PC-3 (cell line): ENCODE results near the gene BBS12. TPM values are rescaled to one million over a fixed set of nuclear protein-coding genes. Genes with fewer than 3 reads are reported as not detected.
"Not testable (repeated sequence)": the region's sequence is repeated elsewhere in the genome, so short reads cannot be mapped to it uniquely, and the experiment has no call there.

Experiments
- ATAC-seq: fragments of 200-7000 bp; cut with Tn5 transposase; 2 replicates; pipeline ENCODE4 v1.9.1; 2020; ENCODE audit warnings: mild to moderate bottlenecking, moderate library complexity
- BruUV-seq: library from RNA; stranded (reverse); fragments of 400-500 nt; replicated peaks from 2 replicates; lab custom pipeline; 2021; lab: Mats Ljungman, UMichigan
- CTCF ChIA-PET: fragments of 300-600 bp; sonication (Branson Sonifier 250); formaldehyde crosslinking; loops from one replicate; lab custom pipeline; 2022; ENCODE audit warnings: antibody characterized with exemption; lab: Charles Lee
- POLR2A ChIA-PET: fragments of 300-600 bp; sonication (Branson Sonifier 250); formaldehyde crosslinking; loops from one replicate; lab custom pipeline; 2022; ENCODE audit warnings: antibody characterized with exemption; ENCODE audit not compliant: unreplicated experiment; lab: Charles Lee
- DNase-seq: peaks from one replicate; pipeline ENCODE4 v3.0.0-alpha.2; 2015
- H2AFZ ChIP-seq: fragments of 300-600 bp; sonication (generic); 2 replicates; pipeline ENCODE4 v1.6.0; 2016; ENCODE audit warnings: antibody characterized with exemption, low read length
- H3F3A ChIP-seq: fragments of 300-600 bp; sonication (generic); one replicate; pipeline ENCODE4 v1.6.0; 2017; ENCODE audit warnings: antibody characterized with exemption, low read length, control low read depth, mild to moderate bottlenecking; ENCODE audit not compliant: unreplicated experiment
- H3K27ac ChIP-seq: fragments of 300-600 bp; sonication (generic); 2 replicates; pipeline ENCODE4 v1.5.1; 2016; ENCODE audit warnings: mild to moderate bottlenecking, low read length
- H3K27me3 ChIP-seq: fragments of 300-600 bp; sonication (generic); 2 replicates; pipeline ENCODE4 v1.6.1; 2016; ENCODE audit warnings: low read length, mixed read lengths
- H3K36me3 ChIP-seq: fragments of 300-600 bp; sonication (generic); 2 replicates; pipeline ENCODE4 v1.6.1; 2016; ENCODE audit warnings: low read depth, mixed run types, low read length, mixed read lengths
- H3K4me1 ChIP-seq: fragments of 300-600 bp; sonication (generic); 2 replicates; pipeline ENCODE4 v1.5.1; 2016; ENCODE audit warnings: low read length; ENCODE audit not compliant: insufficient read depth
- H3K4me2 ChIP-seq: fragments of 300-600 bp; sonication (generic); 2 replicates; pipeline ENCODE4 v1.6.0; 2016; ENCODE audit warnings: low read length
- H3K4me3 ChIP-seq: fragments of 300-600 bp; sonication (generic); 2 replicates; pipeline ENCODE4 v1.5.1; 2016; ENCODE audit warnings: mild to moderate bottlenecking, low read length, mixed read lengths
- H3K79me2 ChIP-seq: fragments of 300-600 bp; sonication (generic); 2 replicates; pipeline ENCODE4 v1.6.1; 2017; ENCODE audit warnings: low read length, mixed read lengths
- H3K9ac ChIP-seq: fragments of 300-600 bp; sonication (generic); 2 replicates; pipeline ENCODE4 v1.6.0; 2016; ENCODE audit warnings: mild to moderate bottlenecking, low read length
- H3K9me2 ChIP-seq: fragments of 300-600 bp; sonication (generic); replicated peaks from 2 replicates; pipeline ENCODE4 v1.6.1; 2016; ENCODE audit warnings: mixed run types, low read length, mixed read lengths
- H3K9me3 ChIP-seq: fragments of 300-600 bp; sonication (generic); 2 replicates; pipeline ENCODE4 v1.6.1; 2016; ENCODE audit warnings: low read length, mixed read lengths
- H4K20me1 ChIP-seq: fragments of 300-600 bp; sonication (generic); 2 replicates; pipeline ENCODE4 v1.6.1; 2016; ENCODE audit warnings: low read length, mixed read lengths
- EZH2 ChIP-seq: fragments of 300-600 bp; sonication (generic); IDR thresholded peaks from one replicate; pipeline ENCODE4 v1.6.1; 2017; ENCODE audit warnings: antibody characterized with exemption, mild to moderate bottlenecking, low read length; ENCODE audit not compliant: unreplicated experiment
- EZH2phosphoT487 ChIP-seq: fragments of 300-600 bp; sonication (generic); IDR thresholded peaks from 2 replicates; pipeline ENCODE4 v1.6.1; 2018; ENCODE audit warnings: mild to moderate bottlenecking, antibody characterized with exemption, low read length, borderline replicate concordance
- intact Hi-C: fragments of 100-400 bp; cut with micrococcal nuclease; formaldehyde crosslinking; loops from 2 replicates; pipeline ENCODE4 v1.9.0; 2023
- total RNA-seq: library from RNA; depleted of rRNA; stranded (reverse); fragments of >200 nt; gene quantifications from 2 replicates; pipeline ENCODE4 v1.2.3, GENCODE V29; 2014
- TF ChIP-seq, protein P1 (sequence below): fragments of 300-600 bp; sonication (generic); conservative IDR thresholded peaks from 2 replicates; pipeline ENCODE4 v1.5.1; 2017; ENCODE audit warnings: antibody characterized with exemption, low read depth, mild to moderate bottlenecking, low read length

Gene BBS12
- total RNA-seq, 1 experiment from 2014 or later: 1.7 TPM

DNA sequence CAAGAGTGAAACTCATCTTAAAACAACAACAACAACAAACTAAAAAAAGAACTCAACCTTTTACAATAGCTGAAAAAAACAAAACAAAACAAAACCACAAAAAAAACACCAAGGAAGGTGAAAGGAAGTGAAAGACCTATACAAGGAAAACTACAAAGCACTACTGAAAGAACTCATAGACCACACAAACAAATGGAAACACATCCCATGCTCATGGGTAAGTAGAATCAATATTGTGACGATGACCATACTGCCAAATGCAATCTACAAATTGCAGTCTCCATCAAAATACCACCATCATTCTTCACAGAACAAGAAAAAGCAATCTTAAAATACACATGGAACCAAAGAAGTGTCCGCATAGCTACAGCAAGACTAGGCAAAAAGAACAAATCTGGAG, 52.6 kb downstream of the BBS12 start:
- Histone ChIP-seq H3K4me3 (no peak overlapping the region), H3F3A (no peaks in the 10 kb centered on the region), H3K4me1 (peaks cover 29% of the 10 kb centered on the region), H2AFZ (no peak overlapping the region), H3K27ac (peak overlapping the region; percentile 76), H4K20me1 (no peaks in the 10 kb centered on the region), H3K9ac (no peak overlapping the region), H3K79me2 (no peaks in the 10 kb centered on the region), H3K9me2 (no peaks in the 10 kb centered on the region), H3K36me3 (no peaks in the 10 kb centered on the region; the same call in 1 of the 2 replicates), H3K9me3 (0 out of 2 replicates have a peak, but pooled peaks cover 8% of the 10 kb centered on the region), H3K27me3 (no peaks in the 10 kb centered on the region), H3K4me2 (no peak overlapping the region)
- intact Hi-C loops: loop anchor here (10.0 kb wide), 1 partner anchor 50 kb away; no protein-coding TSS in a partner anchor
- TF ChIP-seq EZH2 (no peak), EZH2phosphoT487 (no peak)
- TF ChIP-seq, protein P1, sequence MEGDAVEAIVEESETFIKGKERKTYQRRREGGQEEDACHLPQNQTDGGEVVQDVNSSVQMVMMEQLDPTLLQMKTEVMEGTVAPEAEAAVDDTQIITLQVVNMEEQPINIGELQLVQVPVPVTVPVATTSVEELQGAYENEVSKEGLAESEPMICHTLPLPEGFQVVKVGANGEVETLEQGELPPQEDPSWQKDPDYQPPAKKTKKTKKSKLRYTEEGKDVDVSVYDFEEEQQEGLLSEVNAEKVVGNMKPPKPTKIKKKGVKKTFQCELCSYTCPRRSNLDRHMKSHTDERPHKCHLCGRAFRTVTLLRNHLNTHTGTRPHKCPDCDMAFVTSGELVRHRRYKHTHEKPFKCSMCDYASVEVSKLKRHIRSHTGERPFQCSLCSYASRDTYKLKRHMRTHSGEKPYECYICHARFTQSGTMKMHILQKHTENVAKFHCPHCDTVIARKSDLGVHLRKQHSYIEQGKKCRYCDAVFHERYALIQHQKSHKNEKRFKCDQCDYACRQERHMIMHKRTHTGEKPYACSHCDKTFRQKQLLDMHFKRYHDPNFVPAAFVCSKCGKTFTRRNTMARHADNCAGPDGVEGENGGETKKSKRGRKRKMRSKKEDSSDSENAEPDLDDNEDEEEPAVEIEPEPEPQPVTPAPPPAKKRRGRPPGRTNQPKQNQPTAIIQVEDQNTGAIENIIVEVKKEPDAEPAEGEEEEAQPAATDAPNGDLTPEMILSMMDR: no peak
- DNase-seq (no peak), ATAC-seq (no peak)
- BruUV-seq: no TSS peak
- ChIA-PET CTCF (no interaction called here), POLR2A (no interaction called here)

DNA sequence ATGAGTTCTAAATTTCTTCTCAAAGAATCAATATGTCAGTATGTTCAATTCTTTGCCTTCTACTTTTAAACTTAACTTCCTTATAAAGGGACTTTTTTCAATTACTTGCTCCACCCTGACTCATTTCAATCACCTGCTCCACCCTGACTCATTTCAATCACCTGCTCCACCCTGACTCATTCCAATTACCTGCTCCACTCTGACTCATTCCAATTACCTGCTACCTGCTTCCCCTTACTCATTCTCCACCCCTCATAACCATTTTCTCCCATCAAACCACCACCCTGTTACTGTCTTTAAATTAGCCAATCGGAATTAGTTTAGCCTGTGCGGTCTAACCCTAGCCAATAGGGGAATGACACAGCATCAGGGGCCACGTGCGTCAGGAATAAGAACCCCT, 53.8 kb downstream of the BBS12 start:
- DNase-seq: peak; percentile 67
- ATAC-seq, H3K9me2 ChIP-seq, CTCF ChIA-PET, H3K4me3 ChIP-seq, H3K27me3 ChIP-seq, H4K20me1 ChIP-seq, H3K79me2 ChIP-seq, H3K9me3 ChIP-seq, POLR2A ChIA-PET, H3K36me3 ChIP-seq, BruUV-seq, H3F3A ChIP-seq, H2AFZ ChIP-seq: not testable (repeated sequence)
- intact Hi-C loops: loop anchor here (10.0 kb wide), 1 partner anchor 49 kb away; no protein-coding TSS in a partner anchor
- H3K9ac ChIP-seq: 0 out of 2 replicates have a peak overlapping the region, but pooled peaks have one; percentile 20
- peak overlapping the region; percentile 22; the same call in 1 of the 2 replicates for H3K4me2 ChIP-seq
- peak overlapping the region; percentile 76 for H3K27ac ChIP-seq
- H3K4me1 ChIP-seq: peaks cover 29% of the 10 kb centered on the region

DNA sequence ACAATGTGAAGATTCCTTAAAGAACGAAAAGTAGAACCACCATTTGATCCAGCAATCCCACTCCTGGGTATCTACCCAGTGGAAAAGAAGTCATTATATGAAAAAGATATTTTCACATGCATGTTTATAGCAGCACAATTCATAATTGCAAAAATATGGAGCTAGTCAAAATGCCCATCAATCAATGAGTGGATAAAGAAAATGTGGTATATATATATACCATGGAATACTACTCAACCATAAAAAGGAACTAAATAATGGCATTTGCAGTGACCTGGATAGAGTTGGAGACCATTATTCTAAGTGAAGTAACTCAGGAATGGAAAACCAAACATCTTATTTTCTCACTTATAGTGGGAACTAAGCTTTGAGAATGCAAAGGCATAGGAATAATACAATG, 54.4 kb downstream of the BBS12 start:
- H3K4me2 ChIP-seq, H3K27me3 ChIP-seq, H3K79me2 ChIP-seq, BruUV-seq, H3F3A ChIP-seq, H2AFZ ChIP-seq, POLR2A ChIA-PET, H3K9me2 ChIP-seq, ATAC-seq, H3K36me3 ChIP-seq, H3K9me3 ChIP-seq, DNase-seq, CTCF ChIA-PET, H3K4me3 ChIP-seq, H4K20me1 ChIP-seq: not testable (repeated sequence)
- intact Hi-C loops: loop anchor here (10.0 kb wide), 1 partner anchor 48 kb away; no protein-coding TSS in a partner anchor
- H3K9ac ChIP-seq: 0 out of 2 replicates have a peak overlapping the region, but pooled peaks have one; percentile 20
- peaks cover 29% of the 10 kb centered on the region for H3K4me1 ChIP-seq
- H3K27ac ChIP-seq: peak overlapping the region; percentile 72
